IMR-90 (cell line): Measurements from ENCODE around the gene NPNT. TPM values are rescaled to one million over a fixed set of nuclear protein-coding genes. Genes with fewer than 3 reads are reported as not detected.

Experiments used
- ATAC-seq: fragments of 200-7000 bp; cut with Tn5 transposase; 2 replicates; pipeline ENCODE4 v1.9.1; 2020; ENCODE audit warnings: low read depth, mild to moderate bottlenecking, moderate library complexity
- BruUV-seq: library from RNA; stranded (reverse); fragments of 400-500 nt; replicated peaks from 2 replicates; lab custom pipeline; 2021; lab: Mats Ljungman, UMichigan
- CTCF ChIA-PET: fragments of 300-600 bp; formaldehyde crosslinking; extraction: SDS; loops from one replicate; lab custom pipeline; 2021; ENCODE audit warnings: antibody characterized with exemption; lab: Yijun Ruan, JAX
- POLR2A ChIA-PET: fragments of 300-600 bp; sonication (Branson Sonifier 250); formaldehyde crosslinking; loops from one replicate; lab custom pipeline; 2022; ENCODE audit warnings: antibody characterized with exemption; ENCODE audit not compliant: unreplicated experiment; lab: Charles Lee
- DNase-seq: peaks from one replicate; pipeline ENCODE4 v3.0.0; 2013
- H2AFZ ChIP-seq: replicated peaks from 2 replicates; pipeline ENCODE3; 2013; ENCODE audit warnings: low read length, mild to moderate bottlenecking; ENCODE audit not compliant: poor library complexity
- H2AK5ac ChIP-seq: 2 replicates; pipeline ENCODE4 v1.6.1; 2013; ENCODE audit warnings: low read depth, low read length, inconsistent platforms
- H2AK9ac ChIP-seq: replicated peaks from 2 replicates; pipeline ENCODE3; 2013; ENCODE audit warnings: mild to moderate bottlenecking, low read depth, low read length, moderate library complexity; ENCODE audit not compliant: poor library complexity
- H2BK120ac ChIP-seq: 2 replicates; pipeline ENCODE4 v1.6.1; 2013; ENCODE audit warnings: low read depth, low read length, inconsistent platforms
- H2BK15ac ChIP-seq: 3 replicates; pipeline ENCODE4 v1.6.1; 2013; ENCODE audit warnings: low read depth, low read length, inconsistent platforms
- H2BK20ac ChIP-seq: 2 replicates; pipeline ENCODE4 v1.6.1; 2013; ENCODE audit warnings: low read depth, mild to moderate bottlenecking, inconsistent platforms, low read length, moderate library complexity
- H2BK5ac ChIP-seq: 2 replicates; pipeline ENCODE4 v1.6.1; 2013; ENCODE audit warnings: mild to moderate bottlenecking, low read depth, low read length, inconsistent platforms; ENCODE audit not compliant: poor library complexity, severe bottlenecking
- H3K14ac ChIP-seq: replicated peaks from 2 replicates; pipeline ENCODE4 v1.6.1; 2013; ENCODE audit warnings: low read depth, low read length, inconsistent platforms
- H3K18ac ChIP-seq: 2 replicates; pipeline ENCODE4 v1.6.1; 2013; ENCODE audit warnings: low read depth, low read length, control low read depth
- H3K23ac ChIP-seq: 2 replicates; pipeline ENCODE4 v1.6.1; 2013; ENCODE audit warnings: low read depth, low read length, inconsistent platforms
- H3K27ac ChIP-seq: 2 replicates; pipeline ENCODE4 v1.5.1; 2013; ENCODE audit warnings: mild to moderate bottlenecking, control low read depth, low read length; ENCODE audit not compliant: insufficient read depth
- H3K27me3 ChIP-seq: 2 replicates; pipeline ENCODE4 v1.6.1; 2013; ENCODE audit warnings: low read length; ENCODE audit not compliant: control insufficient read depth, insufficient read depth
- H3K36me3 ChIP-seq: 2 replicates; pipeline ENCODE4 v1.6.1; 2013; ENCODE audit warnings: low read length, mixed read lengths; ENCODE audit not compliant: control insufficient read depth, insufficient read depth
- H3K4ac ChIP-seq: 2 replicates; pipeline ENCODE4 v1.6.1; 2013; ENCODE audit warnings: low read depth, low read length, inconsistent platforms
- H3K4me1 ChIP-seq: 2 replicates; pipeline ENCODE4 v1.6.1; 2013; ENCODE audit warnings: low read length, mixed read lengths; ENCODE audit not compliant: control insufficient read depth, insufficient read depth
- H3K4me2 ChIP-seq: 2 replicates; pipeline ENCODE4 v1.6.1; 2013; ENCODE audit warnings: low read depth, mild to moderate bottlenecking, control low read depth, low read length, moderate library complexity
- H3K4me3 ChIP-seq: 2 replicates; pipeline ENCODE4 v1.5.1; 2013; ENCODE audit warnings: low read depth, mild to moderate bottlenecking, control low read depth, low read length, moderate library complexity; ENCODE audit not compliant: insufficient read depth
- H3K56ac ChIP-seq: 2 replicates; pipeline ENCODE4 v1.6.1; 2013; ENCODE audit warnings: low read length, inconsistent platforms; ENCODE audit not compliant: insufficient read depth; ENCODE audit errors: extremely low read depth
- H3K79me1 ChIP-seq, 2 experiments: 2 replicates each; pipeline ENCODE4 v1.6.1; 2013; ENCODE audit warnings: low read length in 2 of 2, inconsistent platforms in 1 of 2, low read depth in 1 of 2
- H3K9ac ChIP-seq: 2 replicates; pipeline ENCODE4 v1.6.1; 2013; ENCODE audit warnings: low read depth, low read length, control low read depth
- H3K9me1 ChIP-seq: 2 replicates; pipeline ENCODE4 v1.6.1; 2013; ENCODE audit warnings: low read length, inconsistent platforms; ENCODE audit not compliant: insufficient read depth
- H3K9me3 ChIP-seq: 2 replicates; pipeline ENCODE4 v1.6.1; 2013; ENCODE audit warnings: low read length; ENCODE audit not compliant: control insufficient read depth, insufficient read depth
- H4K20me1 ChIP-seq: 2 replicates; pipeline ENCODE4 v1.6.1; 2013; ENCODE audit warnings: low read length, inconsistent platforms; ENCODE audit not compliant: insufficient read depth
- H4K5ac ChIP-seq: 2 replicates; pipeline ENCODE4 v1.6.1; 2013; ENCODE audit warnings: mild to moderate bottlenecking, low read depth, low read length, control low read depth
- H4K8ac ChIP-seq, 2 experiments: 2 replicates each; pipeline ENCODE4 v1.6.1; 2013; ENCODE audit warnings: low read depth in 2 of 2, low read length in 2 of 2, control low read depth in 1 of 2, inconsistent platforms in 1 of 2
- H4K91ac ChIP-seq: 2 replicates; pipeline ENCODE4 v1.6.1; 2013; ENCODE audit warnings: low read depth, low read length, inconsistent platforms; ENCODE audit not compliant: insufficient read depth
- BHLHE40 ChIP-seq: fragments of 150-350 bp; IDR thresholded peaks from 2 replicates; pipeline ENCODE4 v1.6.1; 2016; ENCODE audit warnings: mild to moderate bottlenecking, low read depth, low read length
- CEBPB ChIP-seq: IDR thresholded peaks from 2 replicates; pipeline ENCODE4 v1.6.1; 2012; ENCODE audit warnings: low read depth, low read length, improper control_type of control experiment
- CHD1 ChIP-seq: IDR thresholded peaks from 2 replicates; pipeline ENCODE4 v1.6.1; 2012; ENCODE audit warnings: low read depth, low read length, improper control_type of control experiment
- ELK1 ChIP-seq: fragments of 150-350 bp; IDR thresholded peaks from 2 replicates; pipeline ENCODE4 v1.6.1; 2016; ENCODE audit warnings: low read depth, mild to moderate bottlenecking, low read length, moderate library complexity, borderline replicate concordance
- FOS ChIP-seq: fragments of 150-350 bp; IDR thresholded peaks from 2 replicates; pipeline ENCODE4 v1.6.1; 2016; ENCODE audit warnings: low read depth, low read length
- MAFK ChIP-seq: IDR thresholded peaks from 2 replicates; pipeline ENCODE4 v1.6.1; 2012; ENCODE audit warnings: low read depth, low read length, improper control_type of control experiment
- MAZ ChIP-seq: IDR thresholded peaks from 2 replicates; pipeline ENCODE4 v1.6.1; 2012; ENCODE audit warnings: low read depth, mild to moderate bottlenecking, low read length, improper control_type of control experiment, moderate library complexity, borderline replicate concordance
- MXI1 ChIP-seq: IDR thresholded peaks from 2 replicates; pipeline ENCODE4 v1.6.1; 2012; ENCODE audit warnings: low read depth, mild to moderate bottlenecking, low read length, moderate library complexity, borderline replicate concordance
- NFE2L2 ChIP-seq: fragments of 150-350 bp; IDR thresholded peaks from 2 replicates; pipeline ENCODE4 v1.6.1; 2016; ENCODE audit warnings: low read depth, mild to moderate bottlenecking, low read length
- POLR2A ChIP-seq: IDR thresholded peaks from 2 replicates; pipeline ENCODE4 v1.6.1; 2012; ENCODE audit warnings: mild to moderate bottlenecking, low read depth, low read length
- RAD21 ChIP-seq: IDR thresholded peaks from 2 replicates; pipeline ENCODE4 v1.6.1; 2012; ENCODE audit warnings: low read length, improper control_type of control experiment
- RCOR1 ChIP-seq: IDR thresholded peaks from 2 replicates; pipeline ENCODE4 v1.6.1; 2012; ENCODE audit warnings: mild to moderate bottlenecking, low read length, improper control_type of control experiment; ENCODE audit not compliant: insufficient replicate concordance
- RFX5 ChIP-seq: IDR thresholded peaks from 2 replicates; pipeline ENCODE4 v1.8.0; 2012; ENCODE audit warnings: low read depth, mild to moderate bottlenecking, low read length, moderate library complexity
- SMC3 ChIP-seq: fragments of 150-350 bp; IDR thresholded peaks from 2 replicates; pipeline ENCODE4 v1.6.1; 2016; ENCODE audit warnings: low read depth, mild to moderate bottlenecking, antibody characterized with exemption, low read length, moderate library complexity
- USF2 ChIP-seq: fragments of 150-350 bp; IDR thresholded peaks from 2 replicates; pipeline ENCODE4 v1.6.1; 2017; ENCODE audit warnings: mild to moderate bottlenecking, antibody characterized with exemption, low read length, low read depth
- WGBS, 2 experiments: methylation state at CpG; one replicate each; pipeline versions ENCODE4 v1.1.5 to v1.1.7; 2013; ENCODE audit warnings: missing lambda C conversion rate in 2 of 2; ENCODE audit not compliant: insufficient read length in 1 of 2; ENCODE audit errors: extremely low coverage in 2 of 2; 5-methylcytosine and 5-hydroxymethylcytosine counted together
- dilution Hi-C: fragments of 300-500 bp; cut with HindIII; formaldehyde crosslinking; loops from one replicate; pipeline ENCODE4 v1.14.3; 2018; ENCODE audit warnings: low sequenced_read_pairs; ENCODE audit not compliant: unreplicated experiment
- in situ Hi-C: fragments of 300-500 bp; cut with MboI; formaldehyde crosslinking; loops from 3 replicates; pipeline ENCODE4 v1.14.3; 2019; ENCODE audit warnings: low sequenced_read_pairs, inconsistent platforms, mixed read lengths
- intact Hi-C: fragments of 100-400 bp; cut with micrococcal nuclease; formaldehyde crosslinking; loops from 2 replicates; pipeline ENCODE4 v1.10.0; 2022
- polyA plus RNA-seq, 3 experiments: library from polyadenylated mRNA; depleted of rRNA; stranded (reverse); fragments of >200 nt; gene quantifications; 2 replicates each; pipeline ENCODE4 v1.2.3, GENCODE V29; 2012; ENCODE audit warnings: low replicate concordance in 1 of 3
- total RNA-seq: library from RNA; depleted of rRNA; stranded (reverse); fragments of >200 nt; gene quantifications from 2 replicates; pipeline ENCODE4 v1.2.3, GENCODE V29; 2012
- TF ChIP-seq, protein P1 (sequence below): conservative IDR thresholded peaks from 2 replicates; pipeline ENCODE4 v1.5.1; 2012; ENCODE audit warnings: mild to moderate bottlenecking, low read depth, low read length, improper control_type of control experiment

The NPNT gene
- total and polyA plus RNA-seq, 2 of the 4 experiments (the other 2 are of a cell fraction): not detected

- H2BK15ac ChIP-seq: no peak overlapping the region
- ATAC-seq: peak; percentile 51
- H2BK5ac ChIP-seq: no peak overlapping the region
- ChIA-PET CTCF (no interaction called here), POLR2A (no interaction called here)
- no peaks in the 10 kb centered on the region for H3K9me3 ChIP-seq
- no peak overlapping the region for H2BK120ac ChIP-seq
- no peaks in the 10 kb centered on the region for H3K4me1 ChIP-seq
- no peak overlapping the region for H2BK20ac ChIP-seq
- H3K56ac ChIP-seq: no peak overlapping the region
- no peak overlapping the region for H3K4ac ChIP-seq
- H3K36me3 ChIP-seq: no peaks in the 10 kb centered on the region
- no peak overlapping the region for H3K4me3 ChIP-seq
- H2AK5ac ChIP-seq: no peak overlapping the region
- in situ Hi-C loops (no loop called here), intact Hi-C loops (no loop called here), dilution Hi-C loops (no loop called here)
- peak; percentile 12 for DNase-seq
- no peak overlapping the region for H2AK9ac ChIP-seq
- no TSS peak for BruUV-seq
- no peaks in the 10 kb centered on the region for H3K9me1 ChIP-seq
- no peak overlapping the region for H3K27ac ChIP-seq
- no CpG with 5 or more reads among the region's 1 CpG for WGBS, 2 experiments
- H3K23ac ChIP-seq: no peak overlapping the region
- H4K20me1 ChIP-seq: no peaks in the 10 kb centered on the region
- no peak overlapping the region for H3K18ac ChIP-seq
- no peaks in the 10 kb centered on the region for H3K27me3 ChIP-seq
- H4K8ac ChIP-seq: no peak overlapping the region
- H2AFZ ChIP-seq: no peak overlapping the region
- H3K9ac ChIP-seq: no peak overlapping the region
- H3K14ac ChIP-seq: no peak overlapping the region
- TF ChIP-seq MXI1: no peak
- TF ChIP-seq FOS: no peak
- TF ChIP-seq RAD21: no peak
- TF ChIP-seq SMC3: no peak
- no peak for TF ChIP-seq RCOR1
- TF ChIP-seq CHD1: no peak
- no peak for TF ChIP-seq USF2
- no peak for TF ChIP-seq RFX5
- no peak for TF ChIP-seq BHLHE40
- no peak for TF ChIP-seq MAZ
- TF ChIP-seq CEBPB: no peak
- TF ChIP-seq, protein P1, sequence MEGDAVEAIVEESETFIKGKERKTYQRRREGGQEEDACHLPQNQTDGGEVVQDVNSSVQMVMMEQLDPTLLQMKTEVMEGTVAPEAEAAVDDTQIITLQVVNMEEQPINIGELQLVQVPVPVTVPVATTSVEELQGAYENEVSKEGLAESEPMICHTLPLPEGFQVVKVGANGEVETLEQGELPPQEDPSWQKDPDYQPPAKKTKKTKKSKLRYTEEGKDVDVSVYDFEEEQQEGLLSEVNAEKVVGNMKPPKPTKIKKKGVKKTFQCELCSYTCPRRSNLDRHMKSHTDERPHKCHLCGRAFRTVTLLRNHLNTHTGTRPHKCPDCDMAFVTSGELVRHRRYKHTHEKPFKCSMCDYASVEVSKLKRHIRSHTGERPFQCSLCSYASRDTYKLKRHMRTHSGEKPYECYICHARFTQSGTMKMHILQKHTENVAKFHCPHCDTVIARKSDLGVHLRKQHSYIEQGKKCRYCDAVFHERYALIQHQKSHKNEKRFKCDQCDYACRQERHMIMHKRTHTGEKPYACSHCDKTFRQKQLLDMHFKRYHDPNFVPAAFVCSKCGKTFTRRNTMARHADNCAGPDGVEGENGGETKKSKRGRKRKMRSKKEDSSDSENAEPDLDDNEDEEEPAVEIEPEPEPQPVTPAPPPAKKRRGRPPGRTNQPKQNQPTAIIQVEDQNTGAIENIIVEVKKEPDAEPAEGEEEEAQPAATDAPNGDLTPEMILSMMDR: no peak
- TF ChIP-seq MAFK: no peak
- TF ChIP-seq ELK1: no peak
- no peak for TF ChIP-seq NFE2L2
- no peak for TF ChIP-seq POLR2A
- H4K5ac ChIP-seq: no peak overlapping the region
- no peak overlapping the region for H3K4me2 ChIP-seq
- H4K91ac ChIP-seq: no peak overlapping the region
- H3K79me1 ChIP-seq: no peaks in the 10 kb centered on the region
These were observed 49.3 kb downstream of the NPNT start for GRCh38 chr4:105944540-105944939.
